GM23338 (cell line): ENCODE results near the gene CLSTN2. TPM values are rescaled to one million over a fixed set of nuclear protein-coding genes. Genes with fewer than 3 reads are reported as not detected.

Experiments used
- ATAC-seq: fragments of 200-7000 bp; cut with Tn5 transposase; 3 replicates; pipeline ENCODE4 v1.9.1; 2020
- DNase-seq: peaks from one replicate; pipeline ENCODE4 v3.0.0-alpha.2; 2015; ENCODE audit warnings: low spot score
- H2AFZ ChIP-seq: fragments of 200-600 bp; sonication (generic); 2 replicates; pipeline ENCODE4 v1.8.0; 2016; ENCODE audit warnings: antibody characterized with exemption, mild to moderate bottlenecking, moderate library complexity
- H3F3A ChIP-seq: fragments of 200-600 bp; sonication (generic); replicated peaks from 2 replicates; pipeline ENCODE4 v1.8.0; 2017; ENCODE audit warnings: antibody characterized with exemption, mixed run types, low read depth
- H3K27ac ChIP-seq: fragments of 200-600 bp; sonication (generic); 2 replicates; pipeline ENCODE4 v1.6.1; 2016; ENCODE audit warnings: low read depth
- H3K27me3 ChIP-seq: fragments of 200-600 bp; sonication (generic); 2 replicates; pipeline ENCODE4 v1.8.0; 2016; ENCODE audit warnings: mild to moderate bottlenecking, mixed run types, moderate library complexity; ENCODE audit not compliant: insufficient read depth
- H3K36me3 ChIP-seq: fragments of 200-600 bp; sonication (generic); 2 replicates; pipeline ENCODE4 v1.8.0; 2016; ENCODE audit warnings: mild to moderate bottlenecking; ENCODE audit not compliant: insufficient read depth
- H3K4me1 ChIP-seq: fragments of 200-600 bp; sonication (generic); 2 replicates; pipeline ENCODE4 v1.8.0; 2016; ENCODE audit warnings: mild to moderate bottlenecking, moderate library complexity; ENCODE audit not compliant: insufficient read depth
- H3K4me2 ChIP-seq: fragments of 200-600 bp; sonication (generic); 2 replicates; pipeline ENCODE4 v1.7.1; 2017; ENCODE audit warnings: mixed run types
- H3K4me3 ChIP-seq: fragments of 200-600 bp; sonication (generic); 2 replicates; pipeline ENCODE4 v1.6.1; 2016; ENCODE audit warnings: mixed run types
- H3K79me2 ChIP-seq: fragments of 200-600 bp; sonication (generic); replicated peaks from 2 replicates; pipeline ENCODE4 v1.8.0; 2017; ENCODE audit warnings: mild to moderate bottlenecking; ENCODE audit not compliant: insufficient read depth
- H3K9me2 ChIP-seq: fragments of 200-600 bp; sonication (generic); 2 replicates; pipeline ENCODE4 v1.8.0; 2017; ENCODE audit not compliant: insufficient read depth
- H4K20me1 ChIP-seq: fragments of 200-600 bp; sonication (generic); replicated peaks from 2 replicates; pipeline ENCODE4 v1.8.0; 2017; ENCODE audit warnings: mild to moderate bottlenecking; ENCODE audit not compliant: insufficient read depth
- H3K27ac Mint-ChIP-seq: 2 replicates; pipeline ENCODE4 v1.8.0; 2020; ENCODE audit warnings: inconsistent platforms, mild to moderate bottlenecking, moderate library complexity, mixed read lengths
- H3K27me3 Mint-ChIP-seq: 3 replicates; pipeline ENCODE4 v1.8.0; 2022; ENCODE audit warnings: low read depth, mild to moderate bottlenecking, moderate library complexity, mixed read lengths, inconsistent platforms; ENCODE audit not compliant: insufficient read depth, poor library complexity
- H3K36me3 Mint-ChIP-seq: 3 replicates; pipeline ENCODE4 v1.8.0; 2021; ENCODE audit warnings: low read depth, mild to moderate bottlenecking, inconsistent platforms, moderate library complexity, mixed read lengths
- H3K4me1 Mint-ChIP-seq: 3 replicates; pipeline ENCODE4 v1.8.0; 2020; ENCODE audit warnings: mild to moderate bottlenecking, inconsistent platforms, mixed read lengths
- H3K4me3 Mint-ChIP-seq: 3 replicates; pipeline ENCODE4 v1.8.0; 2021; ENCODE audit warnings: moderate library complexity, mild to moderate bottlenecking, inconsistent platforms, mixed read lengths
- H3K9me3 Mint-ChIP-seq: 3 replicates; pipeline ENCODE4 v1.8.0; 2020; ENCODE audit warnings: moderate library complexity, mild to moderate bottlenecking, inconsistent platforms, mixed read lengths
- CREB1 ChIP-seq: fragments of 250-450 bp; sonication (Bioruptor Pico); IDR thresholded peaks from 2 replicates; pipeline ENCODE4 v1.5.0; 2020; ENCODE audit warnings: low read depth, mild to moderate bottlenecking, moderate library complexity
- EZH2 ChIP-seq: fragments of 200-600 bp; sonication (generic); IDR thresholded peaks from one replicate; pipeline ENCODE4 v1.8.0; 2017; ENCODE audit warnings: antibody characterized with exemption, mild to moderate bottlenecking, low read depth; ENCODE audit not compliant: unreplicated experiment
- EZH2phosphoT487 ChIP-seq: fragments of 200-600 bp; sonication (generic); IDR thresholded peaks from one replicate; pipeline ENCODE4 v1.8.1; 2018; ENCODE audit warnings: antibody characterized with exemption; ENCODE audit not compliant: unreplicated experiment
- JUNB ChIP-seq: IDR thresholded peaks from one replicate; pipeline ENCODE4 v1.6.1; 2016; ENCODE audit warnings: antibody characterized with exemption; ENCODE audit not compliant: unreplicated experiment
- NANOG ChIP-seq: IDR thresholded peaks from 2 replicates; pipeline ENCODE4 v1.6.1; 2016; ENCODE audit warnings: antibody characterized with exemption, borderline replicate concordance
- POLR2AphosphoS5 ChIP-seq: IDR thresholded peaks from 2 replicates; pipeline ENCODE4 v1.6.1; 2016; ENCODE audit warnings: antibody characterized with exemption, low read depth
- STAT1 ChIP-seq: IDR thresholded peaks from one replicate; pipeline ENCODE4 v1.6.1; 2016; ENCODE audit warnings: antibody characterized with exemption; ENCODE audit not compliant: unreplicated experiment
- ZNF331 ChIP-seq: fragments of 250-450 bp; sonication (Bioruptor Pico); IDR thresholded peaks from 2 replicates; pipeline ENCODE4 v1.5.0; 2020; ENCODE audit warnings: low read depth, mild to moderate bottlenecking, moderate library complexity
- polyA plus RNA-seq: library from polyadenylated mRNA; unstranded; fragments of >200 nt; fragmentation: Nextera tagmentation; extraction: Ambion mirVana; gene quantifications from 2 replicates; pipeline ENCODE4 v1.2.1, GENCODE V29; 2016
- total RNA-seq: library from RNA; depleted of rRNA; stranded (reverse); fragments of >200 nt; shearing (Covaris generic); gene quantifications from 2 replicates; pipeline ENCODE4 v1.2.3, GENCODE V29; 2014
- TF ChIP-seq, protein P1 (sequence below), 2 experiments: fragments of 200-600 bp in 1 of 2; sonication (generic) in 1 of 2; conservative IDR thresholded peaks; 2 replicates each; pipeline versions ENCODE4 v1.5.1 to v1.6.1; 2016 to 2017; ENCODE audit warnings: antibody characterized with exemption in 2 of 2, low read depth in 2 of 2, mild to moderate bottlenecking in 2 of 2, moderate library complexity in 1 of 2
- TF ChIP-seq, protein P2 (sequence below): IDR thresholded peaks from 2 replicates; pipeline ENCODE4 v1.6.1; 2016; ENCODE audit warnings: antibody characterized with exemption
- TF ChIP-seq, protein P3 (sequence below): fragments of 250-450 bp; sonication (Bioruptor Pico); IDR thresholded peaks from 2 replicates; pipeline ENCODE4 v1.5.0; 2020; ENCODE audit warnings: mild to moderate bottlenecking, moderate library complexity

CLSTN2 gene
- total and polyA plus RNA-seq, 2 experiments from 2014 or later, result 0.11 to 0.83 TPM

DNA sequence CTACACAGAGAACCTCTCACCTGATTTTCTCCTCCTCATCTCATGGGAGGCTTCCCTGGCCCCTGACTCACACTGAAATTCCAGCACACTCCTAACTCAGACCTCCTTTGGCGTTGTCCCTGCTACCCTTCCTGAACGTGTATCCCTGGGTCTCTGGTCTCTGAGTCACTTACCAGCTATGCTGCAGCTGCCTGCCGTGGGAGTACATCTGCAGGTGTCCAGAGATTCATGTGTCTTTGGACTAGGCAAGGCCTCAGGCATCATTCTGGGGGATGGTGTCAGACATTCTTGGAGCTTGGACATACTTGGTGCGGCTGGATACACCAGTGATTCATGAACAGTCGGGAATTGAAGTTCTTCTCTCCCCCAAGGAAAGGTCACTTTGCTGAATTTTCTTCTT lies 594.1 kb downstream of the CLSTN2 start:
- no peak for DNase-seq
- no peak overlapping the region for H3K4me3 Mint-ChIP-seq
- Histone ChIP-seq H3K4me3 (no peak overlapping the region), H3K4me1 (no peaks in the 10 kb centered on the region), H2AFZ (no peak overlapping the region), H3K79me2 (no peaks in the 10 kb centered on the region), H3K4me2 (no peak overlapping the region), H3K27ac (no peak overlapping the region), H3K36me3 (no peaks in the 10 kb centered on the region), H3K27me3 (no peaks in the 10 kb centered on the region), H3F3A (no peaks in the 10 kb centered on the region), H3K9me2 (peaks cover 11% of the 10 kb centered on the region; the same call in 1 of the 2 replicates), H4K20me1 (no peaks in the 10 kb centered on the region)
- no peaks in the 10 kb centered on the region for H3K9me3 Mint-ChIP-seq
- TF ChIP-seq, protein P1, sequence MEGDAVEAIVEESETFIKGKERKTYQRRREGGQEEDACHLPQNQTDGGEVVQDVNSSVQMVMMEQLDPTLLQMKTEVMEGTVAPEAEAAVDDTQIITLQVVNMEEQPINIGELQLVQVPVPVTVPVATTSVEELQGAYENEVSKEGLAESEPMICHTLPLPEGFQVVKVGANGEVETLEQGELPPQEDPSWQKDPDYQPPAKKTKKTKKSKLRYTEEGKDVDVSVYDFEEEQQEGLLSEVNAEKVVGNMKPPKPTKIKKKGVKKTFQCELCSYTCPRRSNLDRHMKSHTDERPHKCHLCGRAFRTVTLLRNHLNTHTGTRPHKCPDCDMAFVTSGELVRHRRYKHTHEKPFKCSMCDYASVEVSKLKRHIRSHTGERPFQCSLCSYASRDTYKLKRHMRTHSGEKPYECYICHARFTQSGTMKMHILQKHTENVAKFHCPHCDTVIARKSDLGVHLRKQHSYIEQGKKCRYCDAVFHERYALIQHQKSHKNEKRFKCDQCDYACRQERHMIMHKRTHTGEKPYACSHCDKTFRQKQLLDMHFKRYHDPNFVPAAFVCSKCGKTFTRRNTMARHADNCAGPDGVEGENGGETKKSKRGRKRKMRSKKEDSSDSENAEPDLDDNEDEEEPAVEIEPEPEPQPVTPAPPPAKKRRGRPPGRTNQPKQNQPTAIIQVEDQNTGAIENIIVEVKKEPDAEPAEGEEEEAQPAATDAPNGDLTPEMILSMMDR (conservative IDR thresholded peaks at IDR 0.05; ENCODE audit: low read depth in 2 of 2), result no peak
- no peak for TF ChIP-seq STAT1
- no peak for TF ChIP-seq NANOG
- no peak for TF ChIP-seq CREB1 (CRISPR knock-in tag)
- no peak for TF ChIP-seq EZH2phosphoT487
- TF ChIP-seq ZNF331 (CRISPR knock-in tag), result no peak
- TF ChIP-seq EZH2, result no peak
- TF ChIP-seq, protein P2, sequence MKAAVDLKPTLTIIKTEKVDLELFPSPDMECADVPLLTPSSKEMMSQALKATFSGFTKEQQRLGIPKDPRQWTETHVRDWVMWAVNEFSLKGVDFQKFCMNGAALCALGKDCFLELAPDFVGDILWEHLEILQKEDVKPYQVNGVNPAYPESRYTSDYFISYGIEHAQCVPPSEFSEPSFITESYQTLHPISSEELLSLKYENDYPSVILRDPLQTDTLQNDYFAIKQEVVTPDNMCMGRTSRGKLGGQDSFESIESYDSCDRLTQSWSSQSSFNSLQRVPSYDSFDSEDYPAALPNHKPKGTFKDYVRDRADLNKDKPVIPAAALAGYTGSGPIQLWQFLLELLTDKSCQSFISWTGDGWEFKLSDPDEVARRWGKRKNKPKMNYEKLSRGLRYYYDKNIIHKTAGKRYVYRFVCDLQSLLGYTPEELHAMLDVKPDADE, result no peak
- no peak overlapping the region for H3K27ac Mint-ChIP-seq
- no peaks in the 10 kb centered on the region for H3K4me1 Mint-ChIP-seq
- ATAC-seq, result no peak
- peaks cover 3% of the 10 kb centered on the region for H3K27me3 Mint-ChIP-seq
- no peaks in the 10 kb centered on the region for H3K36me3 Mint-ChIP-seq

DNA sequence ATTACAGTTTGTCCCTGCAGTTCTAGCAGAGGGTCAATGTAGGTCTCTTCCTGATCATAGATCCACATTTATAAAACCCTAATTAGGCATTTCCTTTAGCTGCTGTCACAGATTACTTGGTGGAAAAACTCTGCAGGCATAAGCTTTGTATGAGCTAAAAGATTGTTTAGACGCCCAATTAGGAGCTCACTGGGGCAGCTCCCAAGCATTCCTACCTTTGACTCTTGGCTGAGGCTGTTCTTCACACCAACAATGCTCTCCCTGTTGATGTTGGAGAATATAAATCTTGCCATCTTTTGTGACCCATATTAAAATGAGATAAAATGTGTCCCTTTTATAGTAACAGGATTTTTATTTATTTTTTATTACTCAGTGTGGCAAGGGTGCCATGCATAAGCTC lies 594.6 kb downstream of the CLSTN2 start:
- Mint-ChIP-seq H3K4me3 (no peak overlapping the region), H3K9me3 (no peaks in the 10 kb centered on the region), H3K27me3 (peaks cover 3% of the 10 kb centered on the region), H3K27ac (no peak overlapping the region), H3K36me3 (no peaks in the 10 kb centered on the region), H3K4me1 (no peaks in the 10 kb centered on the region)
- no peaks in the 10 kb centered on the region for H4K20me1 ChIP-seq
- H3F3A ChIP-seq, result no peaks in the 10 kb centered on the region
- no peaks in the 10 kb centered on the region for H3K4me1 ChIP-seq
- no peak overlapping the region for H2AFZ ChIP-seq
- no peak overlapping the region for H3K27ac ChIP-seq
- H3K9me2 ChIP-seq, result peaks cover 11% of the 10 kb centered on the region; the same call in 1 of the 2 replicates
- H3K4me3 ChIP-seq, result no peak overlapping the region
- H3K79me2 ChIP-seq, result no peaks in the 10 kb centered on the region
- no peaks in the 10 kb centered on the region for H3K27me3 ChIP-seq
- H3K36me3 ChIP-seq, result no peaks in the 10 kb centered on the region
- ATAC-seq (no peak), DNase-seq (no peak)
- no peak overlapping the region for H3K4me2 ChIP-seq
- TF ChIP-seq POLR2AphosphoS5, result no peak
- TF ChIP-seq JUNB, result no peak
- no peak for TF ChIP-seq STAT1
- TF ChIP-seq EZH2phosphoT487, result no peak
- TF ChIP-seq ZNF331 (CRISPR knock-in tag), result no peak
- TF ChIP-seq, protein P3, sequence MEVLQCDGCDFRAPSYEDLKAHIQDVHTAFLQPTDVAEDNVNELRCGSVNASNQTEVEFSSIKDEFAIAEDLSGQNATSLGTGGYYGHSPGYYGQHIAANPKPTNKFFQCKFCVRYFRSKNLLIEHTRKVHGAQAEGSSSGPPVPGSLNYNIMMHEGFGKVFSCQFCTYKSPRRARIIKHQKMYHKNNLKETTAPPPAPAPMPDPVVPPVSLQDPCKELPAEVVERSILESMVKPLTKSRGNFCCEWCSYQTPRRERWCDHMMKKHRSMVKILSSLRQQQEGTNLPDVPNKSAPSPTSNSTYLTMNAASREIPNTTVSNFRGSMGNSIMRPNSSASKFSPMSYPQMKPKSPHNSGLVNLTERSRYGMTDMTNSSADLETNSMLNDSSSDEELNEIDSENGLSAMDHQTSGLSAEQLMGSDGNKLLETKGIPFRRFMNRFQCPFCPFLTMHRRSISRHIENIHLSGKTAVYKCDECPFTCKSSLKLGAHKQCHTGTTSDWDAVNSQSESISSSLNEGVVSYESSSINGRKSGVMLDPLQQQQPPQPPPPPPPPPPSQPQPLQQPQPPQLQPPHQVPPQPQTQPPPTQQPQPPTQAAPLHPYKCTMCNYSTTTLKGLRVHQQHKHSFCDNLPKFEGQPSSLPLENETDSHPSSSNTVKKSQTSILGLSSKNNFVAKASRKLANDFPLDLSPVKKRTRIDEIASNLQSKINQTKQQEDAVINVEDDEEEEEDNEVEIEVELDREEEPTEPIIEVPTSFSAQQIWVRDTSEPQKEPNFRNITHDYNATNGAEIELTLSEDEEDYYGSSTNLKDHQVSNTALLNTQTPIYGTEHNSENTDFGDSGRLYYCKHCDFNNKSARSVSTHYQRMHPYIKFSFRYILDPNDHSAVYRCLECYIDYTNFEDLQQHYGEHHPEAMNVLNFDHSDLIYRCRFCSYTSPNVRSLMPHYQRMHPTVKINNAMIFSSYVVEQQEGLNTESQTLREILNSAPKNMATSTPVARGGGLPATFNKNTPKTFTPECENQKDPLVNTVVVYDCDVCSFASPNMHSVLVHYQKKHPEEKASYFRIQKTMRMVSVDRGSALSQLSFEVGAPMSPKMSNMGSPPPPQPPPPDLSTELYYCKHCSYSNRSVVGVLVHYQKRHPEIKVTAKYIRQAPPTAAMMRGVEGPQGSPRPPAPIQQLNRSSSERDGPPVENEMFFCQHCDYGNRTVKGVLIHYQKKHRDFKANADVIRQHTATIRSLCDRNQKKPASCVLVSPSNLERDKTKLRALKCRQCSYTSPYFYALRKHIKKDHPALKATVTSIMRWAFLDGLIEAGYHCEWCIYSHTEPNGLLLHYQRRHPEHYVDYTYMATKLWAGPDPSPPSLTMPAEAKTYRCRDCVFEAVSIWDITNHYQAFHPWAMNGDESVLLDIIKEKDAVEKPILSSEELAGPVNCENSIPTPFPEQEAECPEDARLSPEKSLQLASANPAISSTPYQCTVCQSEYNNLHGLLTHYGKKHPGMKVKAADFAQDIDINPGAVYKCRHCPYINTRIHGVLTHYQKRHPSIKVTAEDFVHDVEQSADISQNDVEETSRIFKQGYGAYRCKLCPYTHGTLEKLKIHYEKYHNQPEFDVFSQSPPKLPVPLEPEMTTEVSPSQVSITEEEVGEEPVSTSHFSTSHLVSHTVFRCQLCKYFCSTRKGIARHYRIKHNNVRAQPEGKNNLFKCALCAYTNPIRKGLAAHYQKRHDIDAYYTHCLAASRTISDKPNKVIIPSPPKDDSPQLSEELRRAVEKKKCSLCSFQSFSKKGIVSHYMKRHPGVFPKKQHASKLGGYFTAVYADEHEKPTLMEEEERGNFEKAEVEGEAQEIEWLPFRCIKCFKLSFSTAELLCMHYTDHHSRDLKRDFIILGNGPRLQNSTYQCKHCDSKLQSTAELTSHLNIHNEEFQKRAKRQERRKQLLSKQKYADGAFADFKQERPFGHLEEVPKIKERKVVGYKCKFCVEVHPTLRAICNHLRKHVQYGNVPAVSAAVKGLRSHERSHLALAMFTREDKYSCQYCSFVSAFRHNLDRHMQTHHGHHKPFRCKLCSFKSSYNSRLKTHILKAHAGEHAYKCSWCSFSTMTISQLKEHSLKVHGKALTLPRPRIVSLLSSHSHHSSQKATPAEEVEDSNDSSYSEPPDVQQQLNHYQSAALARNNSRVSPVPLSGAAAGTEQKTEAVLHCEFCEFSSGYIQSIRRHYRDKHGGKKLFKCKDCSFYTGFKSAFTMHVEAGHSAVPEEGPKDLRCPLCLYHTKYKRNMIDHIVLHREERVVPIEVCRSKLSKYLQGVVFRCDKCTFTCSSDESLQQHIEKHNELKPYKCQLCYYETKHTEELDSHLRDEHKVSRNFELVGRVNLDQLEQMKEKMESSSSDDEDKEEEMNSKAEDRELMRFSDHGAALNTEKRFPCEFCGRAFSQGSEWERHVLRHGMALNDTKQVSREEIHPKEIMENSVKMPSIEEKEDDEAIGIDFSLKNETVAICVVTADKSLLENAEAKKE (CRISPR knock-in tag), result no peak
- TF ChIP-seq, protein P2, result no peak
- no peak for TF ChIP-seq CREB1 (CRISPR knock-in tag)
